HG03025 (cell line): ENCODE data around the gene PTPN18.

Experiments used
- ATAC-seq: cut with Tn5 transposase; IDR thresholded peaks from one replicate; pipeline ENCODE4 v1.9.1; 2021; ENCODE audit warnings: mild to moderate bottlenecking, moderate library complexity; ENCODE audit not compliant: unreplicated experiment, low FRiP score

The PTPN18 gene

DNA sequence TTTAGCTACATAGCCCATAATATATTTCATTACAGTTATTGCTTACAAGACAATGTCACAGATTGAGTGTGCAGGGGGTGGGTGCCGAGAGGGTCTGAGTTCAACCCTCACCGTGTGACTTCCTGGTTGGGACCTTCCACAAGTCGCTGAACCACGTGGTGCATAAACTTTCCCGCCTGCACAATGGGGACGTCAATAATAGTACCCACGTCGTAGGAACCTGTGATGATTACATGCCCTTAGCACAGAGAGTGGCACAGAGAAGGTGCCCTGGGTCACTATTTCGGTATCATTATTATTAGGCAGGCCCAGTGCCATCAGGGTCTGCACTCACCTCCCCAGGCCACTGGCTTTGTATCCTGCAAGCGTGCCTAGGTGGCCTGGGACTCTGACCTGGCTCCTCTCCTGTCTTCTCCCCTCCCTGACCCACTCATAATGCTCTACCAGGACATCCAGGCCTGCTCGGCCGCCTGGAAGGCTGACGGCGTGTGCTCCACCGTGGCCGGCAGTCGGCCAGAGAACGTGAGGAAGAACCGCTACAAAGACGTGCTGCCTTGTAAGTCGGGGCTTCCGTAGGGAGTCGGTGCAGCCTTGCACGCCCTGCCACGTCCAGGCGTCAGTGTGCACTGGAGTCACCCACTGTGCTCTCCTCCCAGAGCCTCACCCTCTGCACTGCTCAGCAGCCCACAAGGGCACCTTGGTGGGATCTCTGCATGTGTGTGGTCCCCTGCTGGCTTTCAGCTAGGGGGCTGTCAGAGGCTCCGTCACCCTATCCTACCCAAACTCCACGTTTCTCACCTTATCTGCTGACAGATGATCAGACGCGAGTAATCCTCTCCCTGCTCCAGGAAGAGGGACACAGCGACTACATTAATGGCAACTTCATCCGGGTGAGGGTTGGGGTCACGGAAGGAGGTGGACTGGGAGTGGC is 2.8 kb downstream of the PTPN18 start:
- no peak for ATAC-seq

DNA sequence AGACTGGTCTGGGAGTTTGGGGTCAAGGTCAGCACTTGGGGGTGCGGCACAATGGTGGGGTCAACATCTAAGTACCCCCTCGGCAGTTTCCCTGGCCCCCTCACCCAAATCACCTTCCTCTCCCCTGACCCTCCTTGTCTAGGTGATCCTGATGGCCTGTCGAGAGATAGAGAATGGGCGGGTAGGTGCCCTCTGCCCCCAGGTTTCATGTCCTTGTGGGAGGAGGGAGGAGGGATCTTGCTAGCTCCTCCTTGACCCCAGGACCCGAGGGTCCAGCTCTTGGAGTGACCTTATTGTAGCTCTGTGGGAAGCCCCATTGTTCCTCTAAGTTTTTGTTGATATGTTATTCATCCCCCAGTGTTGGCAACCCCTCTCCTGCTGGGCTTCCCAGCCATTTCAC is 3.6 kb downstream of the PTPN18 start:
- no peak for ATAC-seq

DNA sequence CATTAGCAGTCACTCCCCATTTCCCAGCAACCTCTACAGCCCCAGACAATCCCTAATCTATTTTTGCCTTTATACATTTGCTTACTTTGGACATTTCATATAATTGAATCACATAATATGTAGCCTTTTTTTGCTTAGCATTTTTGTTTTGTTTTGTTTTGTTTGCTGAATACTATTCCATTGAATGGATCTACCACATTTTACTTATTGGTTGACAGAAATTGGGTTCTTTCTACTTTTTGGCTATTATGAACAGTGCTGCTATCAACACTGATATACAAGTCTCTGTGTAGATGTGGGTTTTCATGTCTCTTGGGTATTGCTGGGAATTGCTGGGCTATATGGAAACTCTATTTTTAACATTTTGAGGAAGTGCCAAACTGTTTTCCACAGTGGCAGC is 7.6 kb downstream of the PTPN18 start:
- ATAC-seq, result no peak

DNA sequence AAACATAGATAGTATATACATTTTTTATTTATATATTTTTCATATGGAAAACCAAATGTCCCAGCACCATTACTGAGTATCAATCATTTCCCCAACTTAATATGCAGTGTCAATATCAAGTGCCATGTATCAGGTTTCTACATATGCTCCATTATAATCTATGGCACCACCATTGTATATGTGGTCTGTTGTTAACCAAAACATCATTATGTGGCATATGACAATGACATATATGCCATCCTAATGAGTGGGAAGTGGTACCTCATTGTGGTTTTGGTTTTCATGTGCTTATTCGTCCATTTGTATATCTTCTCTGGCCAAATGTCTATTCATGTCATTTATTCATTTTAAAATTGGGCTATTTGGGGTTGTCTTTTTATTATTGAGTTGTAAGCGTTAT is 9.2 kb downstream of the PTPN18 start:
- ATAC-seq, result no peak

DNA sequence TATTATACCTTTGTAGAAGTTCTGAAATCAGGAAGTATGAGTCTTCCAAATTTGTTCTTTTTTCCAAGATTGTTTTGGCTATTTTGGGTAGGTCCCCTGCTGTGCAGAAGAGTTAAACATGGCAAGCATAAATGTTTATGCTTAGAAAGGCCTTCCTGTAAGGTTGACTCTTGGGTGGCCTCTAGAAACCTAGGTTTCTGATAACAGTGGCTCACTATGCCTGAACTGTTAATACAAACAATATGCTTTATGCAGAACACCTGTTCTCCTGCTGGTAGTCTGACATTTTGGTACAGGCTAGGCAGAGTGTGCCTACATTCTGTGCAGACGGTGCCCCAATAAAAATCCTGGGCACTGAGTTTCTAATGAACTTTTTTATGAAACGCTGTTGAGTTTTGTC is 10.1 kb downstream of the PTPN18 start:
- no peak for ATAC-seq

DNA sequence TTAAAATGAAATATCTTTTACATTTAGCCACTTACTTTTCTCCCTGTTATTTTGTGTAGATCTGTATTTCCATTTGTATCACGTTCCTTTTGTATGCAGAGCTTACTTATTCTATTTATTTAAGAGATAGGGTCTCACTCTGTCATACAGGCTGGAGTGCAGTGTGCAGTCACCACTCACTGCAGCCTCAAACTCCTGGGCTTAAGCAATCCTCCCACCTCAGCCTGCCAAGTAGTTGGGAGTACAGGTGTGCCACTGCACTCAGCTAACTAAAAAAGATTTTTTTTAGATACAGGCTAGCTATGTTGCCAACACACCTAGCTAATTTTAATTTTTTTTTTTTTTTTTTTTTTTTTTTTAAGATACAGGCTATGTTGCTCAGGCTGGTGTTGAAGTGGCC is 10.9 kb downstream of the PTPN18 start:
- ATAC-seq, result no peak

DNA sequence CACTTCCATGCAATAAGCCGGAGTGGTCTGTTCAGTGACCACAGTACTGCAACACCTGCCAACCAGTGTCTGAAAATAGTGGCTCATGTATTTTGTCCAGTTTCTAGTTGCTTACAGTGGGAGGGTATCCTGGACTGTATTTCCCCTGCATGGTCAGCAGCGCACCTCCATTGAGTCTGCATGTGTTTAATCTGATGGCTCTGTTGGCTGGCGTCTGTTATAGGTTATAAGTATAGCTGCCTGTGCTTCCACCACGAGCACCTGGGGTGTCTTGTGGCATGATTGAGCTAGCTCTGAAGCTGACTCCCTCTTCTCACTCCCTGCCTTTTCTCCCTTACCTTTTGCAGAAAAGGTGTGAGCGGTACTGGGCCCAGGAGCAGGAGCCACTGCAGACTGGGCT is 12.9 kb downstream of the PTPN18 start:
- no peak for ATAC-seq

DNA sequence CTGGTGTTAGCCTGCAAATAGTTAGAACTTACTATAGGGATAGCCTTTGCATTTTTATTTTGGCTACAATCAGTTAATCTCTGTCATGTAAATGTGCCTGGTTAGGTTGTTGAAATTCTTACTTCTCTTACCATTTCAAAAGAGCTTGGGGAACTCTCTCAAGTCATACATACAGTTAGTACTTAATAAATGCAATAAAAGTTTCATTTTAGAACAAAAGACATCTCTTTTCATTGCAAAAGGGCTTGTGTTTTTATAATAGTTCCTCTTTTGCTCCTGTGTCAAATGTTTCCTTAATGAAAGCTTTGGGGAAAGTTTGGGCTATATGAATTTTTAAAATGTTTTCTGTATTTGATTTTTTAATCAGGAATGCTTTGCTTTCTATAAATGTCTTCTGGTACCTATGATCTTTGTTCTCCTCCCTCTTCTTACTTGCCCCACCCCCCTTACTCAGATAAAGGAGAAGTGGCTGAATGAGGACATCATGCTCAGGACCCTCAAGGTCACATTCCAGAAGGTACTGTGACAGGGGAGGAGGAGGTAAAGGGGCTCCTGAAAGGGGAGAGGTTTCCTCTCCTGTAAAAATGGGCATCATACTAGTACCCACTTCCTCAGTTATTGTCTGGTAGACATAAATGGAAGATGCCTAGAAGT is 13.6 kb downstream of the PTPN18 start:
- ATAC-seq, result no peak

DNA sequence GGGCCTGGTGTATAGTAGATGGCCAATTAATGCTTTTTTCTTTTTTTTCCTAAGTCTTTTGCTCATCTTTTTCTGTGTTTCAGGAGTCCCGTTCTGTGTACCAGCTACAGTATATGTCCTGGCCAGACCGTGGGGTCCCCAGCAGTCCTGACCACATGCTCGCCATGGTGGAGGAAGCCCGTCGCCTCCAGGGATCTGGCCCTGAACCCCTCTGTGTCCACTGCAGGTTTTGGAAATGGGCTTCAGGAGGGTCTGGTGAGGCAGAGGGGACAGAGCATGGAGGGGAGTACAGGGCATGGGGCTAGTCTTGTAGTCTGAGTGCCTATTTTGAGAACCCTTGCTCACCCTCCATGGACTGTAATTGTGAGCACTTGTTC is 14.1 kb downstream of the PTPN18 start:
- no peak for ATAC-seq

DNA sequence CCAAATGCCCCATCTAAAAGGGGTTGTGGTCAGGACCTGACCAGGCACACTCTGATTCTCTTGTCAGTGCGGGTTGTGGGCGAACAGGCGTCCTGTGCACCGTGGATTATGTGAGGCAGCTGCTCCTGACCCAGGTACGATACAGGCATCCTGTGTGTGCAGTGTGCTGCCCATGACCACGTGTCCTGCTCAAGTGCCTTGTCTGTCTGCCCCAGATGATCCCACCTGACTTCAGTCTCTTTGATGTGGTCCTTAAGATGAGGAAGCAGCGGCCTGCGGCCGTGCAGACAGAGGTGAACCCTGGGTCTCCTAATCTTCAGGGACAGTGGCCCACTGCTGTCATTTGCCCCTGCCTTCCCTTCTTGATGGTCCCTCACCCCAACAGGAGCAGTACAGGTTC is 14.6 kb downstream of the PTPN18 start:
- no peak for ATAC-seq

DNA sequence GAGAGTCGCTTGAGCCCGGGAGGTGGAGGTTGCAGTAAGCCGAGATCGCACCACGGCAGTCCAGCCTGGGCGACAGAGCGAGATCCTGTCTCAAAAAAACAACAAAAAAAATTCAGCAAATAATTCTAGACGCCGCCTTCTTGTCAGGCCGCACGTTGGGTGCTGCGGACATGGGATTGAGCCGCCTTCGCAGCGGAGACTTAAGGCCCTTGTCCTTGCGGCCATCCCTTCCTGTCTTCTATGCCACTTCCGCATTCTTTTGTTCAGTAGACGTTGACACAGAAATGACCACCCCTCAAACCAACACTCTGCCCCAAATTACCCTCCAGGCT is 15.8 kb downstream of the PTPN18 start:
- ATAC-seq, result peak; percentile 28

DNA sequence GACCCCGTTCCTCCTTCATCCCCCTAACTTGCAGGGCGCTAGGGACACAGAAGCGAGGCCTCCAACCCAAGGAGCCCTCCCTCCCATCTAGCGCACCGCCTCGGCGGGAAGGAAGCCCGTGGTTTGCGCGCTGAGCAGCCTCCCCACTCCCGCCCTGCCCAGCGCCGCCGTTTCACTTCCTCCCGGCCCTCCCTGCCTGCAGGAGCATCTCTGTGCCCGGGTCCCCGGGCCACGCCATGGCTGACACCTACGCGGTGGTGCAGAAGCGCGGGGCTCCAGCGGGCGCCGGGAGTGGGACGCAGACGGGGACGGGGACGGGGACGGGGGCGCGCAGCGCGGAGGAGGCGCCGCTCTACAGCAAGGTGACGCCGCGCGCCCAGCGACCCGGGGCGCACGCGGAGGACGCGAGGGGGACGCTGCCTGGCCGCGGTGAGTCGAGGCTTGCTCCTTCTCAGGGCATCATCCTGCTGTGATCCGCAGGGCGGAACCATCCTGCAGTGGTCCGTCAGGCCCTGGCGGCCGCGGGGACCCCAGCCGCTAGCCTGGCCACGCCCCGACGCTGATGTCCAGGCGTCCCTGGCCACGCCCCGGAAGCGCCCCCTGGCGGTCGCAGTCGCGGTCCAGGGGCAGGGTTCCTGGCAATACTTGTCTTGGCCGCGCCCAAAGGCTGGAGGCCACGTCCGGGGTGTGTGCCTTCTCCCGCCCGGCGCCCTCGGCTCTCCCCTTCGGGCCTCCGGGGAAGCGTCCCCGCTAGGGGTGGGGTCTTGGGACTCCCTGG is 16.4 kb downstream of the PTPN18 start:
- peak; percentile 74 for ATAC-seq

DNA sequence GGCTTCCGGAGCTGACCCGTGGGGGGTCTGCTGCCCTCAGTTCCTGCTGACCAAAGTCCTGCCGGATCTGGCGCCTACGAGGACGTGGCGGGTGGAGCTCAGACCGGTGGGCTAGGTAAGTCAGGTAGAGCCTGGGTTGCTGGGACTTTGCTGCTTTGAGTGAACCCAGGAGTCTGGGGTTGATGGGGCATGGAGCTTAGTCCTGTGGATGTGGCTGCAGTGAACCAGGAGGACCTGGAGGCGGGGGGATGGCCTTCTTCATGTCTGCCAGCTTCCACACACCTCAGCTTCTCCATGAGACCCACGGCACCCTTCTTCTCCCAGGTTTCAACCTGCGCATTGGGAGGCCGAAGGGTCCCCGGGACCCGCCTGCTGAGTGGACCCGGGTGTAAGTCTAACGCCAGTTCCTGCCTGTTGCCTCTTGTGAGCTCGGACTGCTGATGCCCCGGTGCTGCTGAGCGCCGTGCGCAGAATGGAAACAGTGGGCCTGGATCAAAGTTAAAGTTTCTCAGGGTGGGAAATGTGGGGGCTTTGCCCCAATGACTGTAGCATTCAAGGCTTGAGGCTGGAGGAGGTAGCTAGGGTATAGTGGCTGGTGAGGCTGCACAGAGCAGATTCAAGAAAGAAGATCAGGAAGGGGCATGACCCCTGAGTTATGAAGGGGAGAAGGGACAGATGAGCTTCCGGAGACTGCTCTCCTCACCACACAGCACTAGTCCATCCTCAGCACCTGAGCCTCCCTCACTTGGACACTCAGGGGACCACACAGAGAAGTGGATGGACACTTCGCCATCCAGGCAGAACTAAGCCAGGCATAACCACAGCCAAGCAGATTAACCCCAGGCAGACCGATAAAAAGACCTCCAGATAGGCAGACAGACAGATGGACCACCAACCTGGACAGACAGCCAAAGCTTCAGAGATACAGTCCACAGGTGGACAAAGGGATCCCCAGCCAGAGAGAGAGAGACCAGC is 17.3 kb downstream of the PTPN18 start:
- ATAC-seq, result no peak

DNA sequence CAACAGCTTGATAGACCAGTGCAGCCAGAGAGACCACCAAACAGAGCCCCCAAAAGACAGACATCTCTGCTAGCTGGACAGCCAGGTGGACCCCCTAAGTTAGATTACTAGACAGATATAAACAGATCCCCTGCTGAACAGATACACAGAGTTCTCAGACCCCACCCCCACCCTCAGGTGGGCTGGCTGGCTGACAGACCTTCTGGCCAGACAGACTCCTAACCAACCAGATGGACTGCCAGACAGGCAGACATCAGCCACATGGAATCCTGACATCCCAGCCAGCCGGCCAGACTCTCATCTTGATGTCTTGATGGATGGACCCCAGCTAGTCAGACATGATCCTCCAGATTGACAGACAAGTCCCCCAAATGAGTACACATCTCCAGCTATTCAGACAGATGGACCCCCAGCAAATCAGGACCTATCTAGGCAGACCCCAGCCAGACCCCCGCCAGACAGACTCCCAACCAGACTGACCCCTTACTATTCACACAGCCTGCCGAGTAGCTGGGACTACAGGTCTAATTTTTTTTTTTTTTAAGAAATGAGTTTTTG is 18.0 kb downstream of the PTPN18 start:
- ATAC-seq, result no peak

DNA sequence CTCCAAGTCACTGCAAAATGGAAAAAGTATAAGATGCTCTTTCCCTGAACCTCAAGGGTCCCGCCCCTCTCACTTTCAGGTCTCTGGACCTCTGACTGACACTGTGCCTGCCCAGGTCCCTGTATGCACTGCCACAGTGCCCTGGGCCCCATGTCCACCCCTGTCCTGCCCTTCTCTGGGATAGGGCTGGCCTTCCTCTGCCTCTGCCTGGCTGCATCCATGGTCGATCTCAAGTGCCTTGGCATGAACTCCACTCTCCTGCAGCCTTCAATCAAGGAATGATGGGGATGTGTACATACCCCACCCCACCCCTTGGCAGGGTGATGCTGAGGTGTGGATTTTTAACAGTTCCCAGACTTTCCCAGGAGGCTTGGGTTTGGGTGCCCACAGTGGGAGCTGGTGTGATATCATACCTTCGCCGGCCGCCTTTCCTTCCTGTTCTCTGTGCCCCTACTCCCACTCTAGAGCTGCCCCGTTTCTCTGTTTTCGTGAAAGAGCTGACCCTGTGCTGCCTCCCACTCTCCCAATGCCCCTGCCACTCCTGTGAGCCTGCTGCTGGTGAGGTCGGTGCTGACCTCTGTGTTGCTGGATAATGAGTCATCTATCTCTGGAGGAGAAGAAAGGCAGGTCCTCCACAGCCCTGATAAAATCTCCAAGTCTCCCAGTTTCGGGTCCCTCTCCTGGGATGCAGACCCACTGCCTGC is 18.9 kb downstream of the PTPN18 start:
- no peak for ATAC-seq

DNA sequence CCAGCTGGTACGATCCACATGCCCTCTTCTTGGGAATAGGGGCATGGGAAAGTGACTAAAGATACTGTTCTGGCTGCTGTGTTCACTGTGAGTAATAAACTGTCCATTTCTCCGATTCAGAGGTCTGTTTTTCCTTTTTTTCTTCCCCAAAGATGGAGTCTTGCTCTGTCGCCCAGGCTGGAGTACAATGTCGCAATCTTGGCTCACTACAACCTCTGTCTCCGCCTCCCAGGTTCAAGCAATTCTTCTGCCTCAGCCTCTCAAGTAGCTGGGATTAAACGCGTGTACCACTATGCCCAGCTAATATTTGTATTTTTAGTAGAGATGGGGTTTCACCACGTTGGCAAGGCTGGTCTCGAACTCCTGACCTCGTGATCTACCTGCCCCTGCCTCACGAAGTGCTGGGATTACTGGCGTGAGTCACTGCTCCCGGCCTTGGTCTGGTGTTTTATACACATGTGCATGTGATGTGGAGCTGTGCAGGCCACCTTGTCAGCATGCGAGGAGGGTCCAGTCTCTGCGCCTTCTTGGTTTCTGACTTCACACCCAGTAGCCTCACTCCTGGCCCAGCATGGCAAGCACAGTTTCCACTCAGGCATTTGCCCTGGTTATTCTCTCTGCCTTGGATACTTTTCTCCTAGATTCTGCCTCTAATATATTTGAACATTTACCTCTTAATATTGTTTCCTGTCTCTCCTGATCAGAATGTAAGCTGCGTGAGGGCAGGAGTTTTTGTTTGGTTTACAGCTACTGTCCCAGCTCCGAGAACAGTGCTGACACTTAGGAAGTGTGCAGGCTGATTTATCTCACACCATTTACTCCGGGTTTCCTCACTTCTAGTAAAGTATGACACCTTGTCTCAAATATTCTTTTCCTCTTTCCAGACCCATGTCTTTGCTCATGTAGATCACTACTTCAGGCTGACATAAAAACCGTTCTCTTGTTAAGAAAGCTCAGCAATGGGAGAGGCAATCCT is 19.7 kb downstream of the PTPN18 start:
- ATAC-seq, result no peak

DNA sequence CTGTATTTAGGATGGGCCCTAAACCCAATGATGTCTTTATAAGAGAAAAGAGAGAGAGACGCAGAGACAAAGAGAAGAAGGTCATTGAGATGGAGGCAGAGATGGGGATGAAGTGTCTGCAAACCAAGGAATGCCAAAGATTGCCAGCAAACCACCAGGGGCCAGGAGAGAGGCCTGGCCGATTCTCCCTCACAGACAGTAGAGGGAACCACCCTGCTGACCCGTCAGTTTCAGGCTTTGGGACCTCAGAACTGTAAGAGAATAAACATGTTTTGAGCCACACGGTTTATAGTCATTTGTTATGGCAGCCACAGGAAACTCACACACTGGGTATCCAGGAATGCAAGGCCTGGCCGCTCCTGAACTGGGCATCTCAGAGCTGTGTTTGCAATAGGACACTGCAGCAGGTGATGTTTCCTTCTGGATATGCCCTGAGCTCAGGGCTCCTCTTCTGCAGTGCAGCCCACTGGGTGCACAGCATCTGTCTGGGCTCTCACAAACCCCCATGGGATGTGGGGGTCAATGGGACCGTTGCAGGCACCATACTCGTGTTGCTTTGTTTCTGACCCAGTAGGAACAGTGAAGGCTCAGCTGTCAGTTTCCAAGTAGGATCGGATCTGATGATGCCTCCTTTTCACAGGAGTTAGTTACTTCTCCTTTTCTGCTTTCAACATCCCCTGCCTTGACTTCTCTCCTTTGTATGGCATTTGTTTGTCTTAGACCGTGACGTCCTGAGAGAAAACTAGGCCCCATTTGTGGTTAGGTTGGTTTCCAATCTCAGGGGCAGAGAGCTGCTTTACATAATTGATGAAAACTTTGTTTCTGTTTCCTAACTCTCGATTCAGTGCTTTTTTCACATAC is 20.8 kb downstream of the PTPN18 start:
- ATAC-seq, result peak; percentile 49
